Measurements from ENCODE around the gene NEK10.

Gene NEK10

DNA sequence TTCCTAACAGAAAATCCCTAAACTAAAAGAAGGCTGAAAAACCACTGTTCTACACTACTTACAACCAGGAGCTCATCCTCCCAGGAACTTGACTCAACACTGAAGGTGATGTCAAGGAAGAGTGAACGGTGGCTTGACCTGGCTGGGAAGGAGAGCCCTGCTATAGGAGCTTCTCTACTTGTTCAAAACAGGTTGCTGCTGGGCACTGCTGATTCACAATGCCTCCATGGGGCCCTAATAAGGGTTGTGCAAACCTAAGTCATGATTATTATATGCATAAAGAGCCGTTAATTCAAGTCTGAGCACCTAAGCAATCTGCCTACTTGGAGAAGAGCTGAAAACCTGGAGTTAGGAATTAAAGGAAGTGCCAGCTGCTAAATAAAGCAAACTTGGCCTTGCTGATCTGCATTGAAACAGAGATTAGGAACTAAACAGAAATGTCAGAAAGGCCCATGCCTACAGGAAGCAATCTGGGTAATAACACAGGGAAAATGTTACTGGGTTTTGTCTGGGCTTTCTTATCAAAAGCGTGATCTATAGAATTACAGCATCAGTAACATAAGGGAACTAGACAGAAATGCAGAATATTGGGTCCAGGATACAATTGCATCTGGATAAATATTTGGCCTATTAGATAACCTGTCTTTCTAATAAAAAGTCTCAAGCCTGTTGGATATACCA is 243.2 kb downstream of the NEK10 start:
- no peaks in the 10 kb centered on the region for H3K36me3 Mint-ChIP-seq (ENCODE audit: low read depth)

DNA sequence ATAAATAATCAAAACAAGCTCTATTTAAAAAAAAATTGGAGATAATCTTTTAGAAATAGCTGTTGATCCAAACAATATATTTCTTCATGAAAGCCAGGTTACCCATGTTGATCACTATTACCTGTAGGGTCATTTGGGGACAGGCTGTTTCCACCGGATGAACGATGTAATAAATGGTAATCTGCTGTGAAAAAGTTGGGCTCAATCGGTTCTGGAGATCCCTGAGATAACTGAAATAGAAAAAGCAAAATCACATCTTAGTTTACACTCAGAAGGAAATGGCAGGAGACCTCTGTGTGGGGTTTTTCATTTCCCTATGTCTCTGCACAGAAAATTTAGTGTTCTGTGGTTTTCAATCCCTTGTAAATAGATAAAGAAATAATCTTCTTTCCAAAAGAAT is 249.5 kb downstream of the NEK10 start:
- no peaks in the 10 kb centered on the region for H3K36me3 Mint-ChIP-seq (ENCODE audit: low read depth)

More for the DNA sequence above, 243.2 kb downstream of the NEK10 start:
- Mint-ChIP-seq H3K27me3 (no peaks in the 10 kb centered on the region), H3K4me1 (no peaks in the 10 kb centered on the region), H3K9me3 (no peaks in the 10 kb centered on the region), H3K4me3 (no peak overlapping the region), H3K27ac (no peak overlapping the region)
- ATAC-seq (no peak), DNase-seq (no peak)

DNA sequence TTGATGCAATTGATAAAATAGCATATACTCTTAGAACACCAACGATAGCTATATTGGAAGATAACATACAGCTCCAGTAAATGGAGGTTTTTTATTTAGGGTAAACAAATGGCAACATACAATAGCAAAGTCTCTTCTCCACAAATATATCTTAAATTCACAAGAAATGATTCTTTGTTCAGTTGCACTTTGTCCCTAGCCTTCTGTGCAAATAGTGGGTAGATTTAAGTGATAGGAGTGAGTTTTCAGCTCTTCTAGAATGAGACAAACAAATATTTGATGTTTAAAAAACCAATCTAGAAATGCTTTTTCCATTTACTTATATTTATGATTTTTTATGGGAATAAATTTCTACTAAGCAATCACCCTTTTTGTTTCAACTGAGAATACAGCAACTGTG is 253.8 kb downstream of the NEK10 start:
- H3K4me1 Mint-ChIP-seq: no peaks in the 10 kb centered on the region
- H3K36me3 Mint-ChIP-seq (ENCODE audit: low read depth): no peaks in the 10 kb centered on the region
- no peaks in the 10 kb centered on the region for H3K27me3 Mint-ChIP-seq
- no peak for ATAC-seq
- H3K27ac Mint-ChIP-seq: no peak overlapping the region
- no peak overlapping the region for H3K4me3 Mint-ChIP-seq
- H3K9me3 Mint-ChIP-seq: no peaks in the 10 kb centered on the region
- no peak for DNase-seq

More for the DNA sequence above, 249.5 kb downstream of the NEK10 start:
- Mint-ChIP-seq H3K27ac (no peak overlapping the region), H3K27me3 (no peaks in the 10 kb centered on the region), H3K4me1 (no peaks in the 10 kb centered on the region), H3K4me3 (no peak overlapping the region), H3K9me3 (no peaks in the 10 kb centered on the region)
- ATAC-seq (no peak), DNase-seq (no peak)

DNA sequence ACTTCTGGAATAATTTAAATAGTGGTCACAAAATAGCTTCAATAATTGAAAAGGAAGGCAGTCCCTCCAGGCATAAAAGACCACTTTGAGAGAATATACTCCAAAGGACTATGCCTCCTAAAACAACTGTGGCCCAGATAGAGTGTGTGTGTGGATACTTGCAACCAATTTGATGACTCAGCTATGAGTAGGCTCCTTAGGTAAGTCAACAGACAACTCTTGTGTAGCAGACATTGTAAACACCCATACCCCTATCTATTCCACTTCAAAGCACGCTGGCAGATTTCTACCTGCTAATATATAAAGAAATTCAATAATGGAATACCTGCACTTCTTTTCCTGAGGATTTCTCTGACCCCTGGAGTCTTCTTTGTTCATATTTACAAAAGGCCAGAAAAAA is 254.5 kb downstream of the NEK10 start:
- Mint-ChIP-seq H3K4me3 (no peak overlapping the region), H3K36me3 (ENCODE audit: low read depth) (no peaks in the 10 kb centered on the region), H3K9me3 (no peaks in the 10 kb centered on the region), H3K4me1 (no peaks in the 10 kb centered on the region), H3K27ac (no peak overlapping the region), H3K27me3 (no peaks in the 10 kb centered on the region)
- DNase-seq (no peak), ATAC-seq (no peak)

- DNase-seq (no peak), ATAC-seq (no peak)
- Mint-ChIP-seq H3K27me3 (no peaks in the 10 kb centered on the region), H3K27ac (no peak overlapping the region), H3K36me3 (ENCODE audit: low read depth) (no peaks in the 10 kb centered on the region), H3K4me1 (no peaks in the 10 kb centered on the region), H3K4me3 (no peak overlapping the region), H3K9me3 (no peaks in the 10 kb centered on the region)
These were observed 255.1 kb downstream of the NEK10 start for GRCh38 chr3:27114129-27114528.

- Mint-ChIP-seq H3K4me1 (no peaks in the 10 kb centered on the region), H3K36me3 (ENCODE audit: low read depth) (no peaks in the 10 kb centered on the region), H3K4me3 (no peak overlapping the region), H3K27ac (no peak overlapping the region), H3K27me3 (no peaks in the 10 kb centered on the region), H3K9me3 (no peaks in the 10 kb centered on the region)
- ATAC-seq (no peak), DNase-seq (no peak)
These were observed 259.2 kb downstream of the NEK10 start for GRCh38 chr3:27110020-27110419.

- ATAC-seq (no peak), DNase-seq (no peak)
- no peaks in the 10 kb centered on the region for H3K36me3 Mint-ChIP-seq (ENCODE audit: low read depth)
- H3K4me3 Mint-ChIP-seq: no peak overlapping the region
- no peaks in the 10 kb centered on the region for H3K4me1 Mint-ChIP-seq
- no peaks in the 10 kb centered on the region for H3K9me3 Mint-ChIP-seq
- no peaks in the 10 kb centered on the region for H3K27me3 Mint-ChIP-seq
- H3K27ac Mint-ChIP-seq: no peak overlapping the region
These were observed 260.9 kb downstream of the NEK10 start for GRCh38 chr3:27108322-27108721.

- H3K27me3 Mint-ChIP-seq: no peaks in the 10 kb centered on the region
- DNase-seq (no peak), ATAC-seq (no peak)
- no peaks in the 10 kb centered on the region for H3K4me1 Mint-ChIP-seq
- no peaks in the 10 kb centered on the region for H3K9me3 Mint-ChIP-seq
- H3K27ac Mint-ChIP-seq: no peak overlapping the region
- H3K36me3 Mint-ChIP-seq (ENCODE audit: low read depth): no peaks in the 10 kb centered on the region
- H3K4me3 Mint-ChIP-seq: no peak overlapping the region
These were observed 263.3 kb downstream of the NEK10 start for GRCh38 chr3:27105904-27106303.

DNA sequence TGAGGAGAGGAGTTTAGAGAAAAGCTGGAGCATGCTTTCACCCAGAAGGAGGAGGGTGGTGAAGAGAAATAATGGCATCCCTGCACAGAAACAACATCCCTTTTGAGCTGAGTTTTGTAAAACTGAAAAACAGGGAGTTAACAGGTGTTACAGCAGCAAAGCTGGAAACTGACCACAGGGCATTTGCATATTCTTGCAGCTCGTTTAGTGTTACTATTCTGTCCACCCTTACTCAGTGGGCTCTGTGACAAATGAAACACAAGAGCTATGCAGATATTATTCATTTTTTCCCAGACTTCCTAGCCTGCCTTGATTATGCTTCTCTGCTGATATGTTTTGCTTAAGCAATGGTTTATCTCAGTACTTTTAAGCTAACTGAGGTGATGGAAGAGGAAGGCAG is 272.0 kb downstream of the NEK10 start:
- Mint-ChIP-seq H3K36me3 (ENCODE audit: low read depth) (no peaks in the 10 kb centered on the region), H3K9me3 (no peaks in the 10 kb centered on the region), H3K27me3 (peaks cover 3% of the 10 kb centered on the region), H3K27ac (no peak overlapping the region), H3K4me3 (no peak overlapping the region), H3K4me1 (no peaks in the 10 kb centered on the region)
- DNase-seq (no peak), ATAC-seq (no peak)

DNA sequence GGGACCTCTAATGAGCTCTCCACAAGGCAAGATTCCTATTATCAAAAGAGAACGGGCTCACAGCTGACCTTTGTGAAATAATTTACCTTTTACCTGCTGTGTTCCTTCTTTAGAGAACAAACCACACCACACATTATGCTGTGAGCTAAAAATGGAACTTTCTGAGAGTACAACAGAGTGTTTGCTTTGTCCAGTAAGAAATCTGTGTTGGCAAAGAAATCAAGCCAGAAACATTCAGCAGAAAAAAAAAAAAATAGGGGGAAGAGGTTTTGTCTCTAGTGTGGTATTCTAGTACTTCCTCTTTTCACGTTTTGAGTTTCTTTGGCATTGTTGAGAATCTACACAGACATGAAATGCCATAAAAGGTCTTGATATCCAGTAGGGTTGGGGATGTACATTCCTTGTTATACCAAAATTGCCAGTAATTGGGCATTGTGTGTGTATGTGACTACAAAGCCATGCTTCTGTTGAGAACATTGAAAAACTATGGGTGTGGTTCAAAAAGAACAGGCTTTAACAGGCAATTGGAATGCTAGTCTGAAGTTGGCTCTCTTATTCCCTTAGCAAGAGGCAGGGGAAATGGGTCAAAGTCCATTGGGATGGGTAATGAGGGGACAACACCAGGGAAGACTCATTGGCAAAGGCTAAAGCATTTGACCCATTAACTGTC is 273.5 kb downstream of the NEK10 start:
- H3K36me3 Mint-ChIP-seq (ENCODE audit: low read depth): no peaks in the 10 kb centered on the region
- peaks cover 3% of the 10 kb centered on the region for H3K27me3 Mint-ChIP-seq

DNA sequence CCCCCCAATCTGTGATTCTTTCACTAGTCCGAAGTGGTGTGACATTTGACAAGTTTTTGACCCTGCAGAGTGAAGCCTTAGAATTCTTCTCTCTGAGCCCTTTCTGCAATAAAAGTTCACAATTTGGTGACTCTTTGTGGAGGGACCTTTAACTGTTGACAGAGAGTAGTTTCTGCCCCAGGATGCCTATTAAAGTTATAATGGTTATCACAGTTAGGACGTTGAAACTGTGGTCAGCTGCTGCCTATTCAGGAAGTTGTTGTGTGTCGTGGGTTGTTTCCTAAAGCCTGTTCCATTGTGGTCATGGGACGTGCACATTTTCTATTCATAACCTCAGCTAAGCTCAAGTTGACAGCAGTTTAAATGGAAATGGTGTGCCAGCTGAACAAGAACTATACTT is 274.5 kb downstream of the NEK10 start:
- Mint-ChIP-seq H3K36me3 (ENCODE audit: low read depth) (no peaks in the 10 kb centered on the region), H3K9me3 (no peaks in the 10 kb centered on the region), H3K27ac (no peak overlapping the region), H3K27me3 (peaks cover 3% of the 10 kb centered on the region), H3K4me1 (no peaks in the 10 kb centered on the region), H3K4me3 (no peak overlapping the region)
- DNase-seq: no peak
- ATAC-seq: no peak

More for the DNA sequence above, 273.5 kb downstream of the NEK10 start:
- no peaks in the 10 kb centered on the region for H3K4me1 Mint-ChIP-seq
- H3K4me3 Mint-ChIP-seq: no peak overlapping the region
- no peak for ATAC-seq
- H3K27ac Mint-ChIP-seq: no peak overlapping the region
- H3K9me3 Mint-ChIP-seq: no peaks in the 10 kb centered on the region
- no peak for DNase-seq

DNA sequence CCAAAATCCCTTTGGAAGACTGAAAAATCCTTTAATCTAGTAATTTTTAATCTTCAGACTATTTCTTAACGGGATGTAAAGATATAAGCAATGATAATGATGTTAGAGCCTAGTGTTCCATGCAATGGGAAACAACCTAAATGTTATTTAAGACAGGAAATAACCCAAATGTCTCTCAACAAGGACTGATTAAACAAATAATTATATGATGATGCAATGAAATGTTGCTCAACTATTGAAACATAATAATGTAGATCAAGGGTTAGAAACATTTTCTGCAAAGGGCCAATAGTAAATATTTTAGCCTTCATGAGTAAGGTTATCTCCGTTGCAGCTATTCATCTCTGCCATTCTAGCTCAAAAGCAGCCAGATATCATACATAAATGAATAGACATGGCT is 275.4 kb downstream of the NEK10 start:
- H3K9me3 Mint-ChIP-seq: no peaks in the 10 kb centered on the region

DNA sequence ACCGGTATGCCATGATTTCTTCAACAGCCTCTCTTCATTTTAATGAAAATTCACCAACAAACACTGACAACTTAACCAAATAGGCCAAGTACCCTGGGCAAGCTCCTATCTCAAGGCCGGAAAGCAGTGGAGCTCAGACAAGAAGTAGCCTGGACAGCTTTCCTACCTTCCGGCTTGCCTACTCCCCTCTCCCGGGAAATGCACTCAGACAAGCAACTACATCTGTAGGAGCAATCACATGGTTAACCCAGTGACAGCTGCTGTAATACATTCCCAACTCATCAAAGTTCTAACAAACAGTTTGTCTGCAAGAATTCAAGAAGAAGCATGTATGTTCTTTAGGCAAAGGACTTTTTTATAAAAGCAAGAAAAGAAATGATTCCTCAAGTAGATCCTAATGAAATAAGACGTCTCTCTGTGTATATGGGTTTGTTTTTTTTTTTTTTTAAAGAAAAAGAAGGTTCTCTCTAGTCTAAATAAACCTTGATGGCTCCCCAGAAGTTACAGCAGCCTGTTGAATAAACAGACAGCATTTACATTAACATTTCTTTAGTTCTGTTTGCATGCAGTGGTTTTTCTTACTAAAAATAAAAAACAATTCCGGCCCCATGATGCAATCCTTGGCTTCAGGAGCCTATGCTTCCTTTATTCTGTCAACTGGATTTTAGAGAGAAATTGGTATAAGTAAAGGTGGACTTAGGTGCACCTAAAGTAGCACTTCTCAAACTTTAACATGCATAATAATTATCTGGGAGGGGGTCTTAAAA is 278.7 kb downstream of the NEK10 start:
- Mint-ChIP-seq H3K4me3 (no peak overlapping the region), H3K27me3 (no peaks in the 10 kb centered on the region), H3K4me1 (no peaks in the 10 kb centered on the region), H3K36me3 (ENCODE audit: low read depth) (no peaks in the 10 kb centered on the region), H3K27ac (no peak overlapping the region), H3K9me3 (no peaks in the 10 kb centered on the region)
- ATAC-seq: no peak
- DNase-seq: no peak

More for the DNA sequence above, 275.4 kb downstream of the NEK10 start:
- ATAC-seq: no peak
- Mint-ChIP-seq H3K27ac (no peak overlapping the region), H3K36me3 (ENCODE audit: low read depth) (no peaks in the 10 kb centered on the region), H3K4me1 (no peaks in the 10 kb centered on the region), H3K27me3 (peaks cover 3% of the 10 kb centered on the region), H3K4me3 (no peak overlapping the region)
- no peak for DNase-seq

DNA sequence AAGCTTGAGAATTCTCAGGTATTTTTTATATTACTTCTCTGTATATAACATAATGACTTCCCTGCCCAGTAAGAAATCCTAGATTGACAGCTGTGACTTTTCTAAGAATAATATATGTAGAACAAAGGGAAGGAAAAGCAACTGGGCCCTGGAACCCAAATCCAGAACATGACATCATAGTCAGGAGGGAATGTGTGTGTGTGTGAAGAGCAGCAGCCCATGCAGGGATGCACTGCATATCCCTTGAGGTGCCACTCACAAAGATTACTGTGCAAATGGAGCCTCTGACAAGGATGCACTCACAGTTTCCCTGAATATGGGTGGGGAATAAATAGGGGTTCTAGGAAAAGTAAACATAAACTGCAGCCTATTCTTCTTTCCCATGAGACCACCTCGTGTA is 279.5 kb downstream of the NEK10 start:
- DNase-seq (no peak), ATAC-seq (no peak)
- Mint-ChIP-seq H3K4me3 (no peak overlapping the region), H3K9me3 (no peaks in the 10 kb centered on the region), H3K36me3 (ENCODE audit: low read depth) (no peaks in the 10 kb centered on the region), H3K4me1 (no peaks in the 10 kb centered on the region), H3K27me3 (no peaks in the 10 kb centered on the region), H3K27ac (no peak overlapping the region)

DNA sequence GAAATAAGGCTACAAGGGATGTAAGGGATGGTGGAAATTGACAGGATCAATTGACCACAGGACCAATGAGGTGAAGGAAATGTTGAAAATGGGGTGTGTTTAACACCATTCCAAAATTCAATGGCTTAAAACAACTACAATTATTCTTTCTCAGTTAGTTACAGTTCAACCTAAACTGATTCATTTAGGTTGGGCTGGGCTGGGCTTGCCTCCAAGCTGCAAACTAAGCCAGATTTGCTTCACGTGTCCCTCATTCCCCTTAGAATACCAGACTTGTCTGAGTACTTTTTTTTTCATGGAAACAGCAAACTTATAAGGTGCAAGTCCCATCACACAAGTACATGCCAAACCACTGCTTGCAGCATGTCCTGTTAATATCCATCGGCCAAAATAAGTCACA is 280.1 kb downstream of the NEK10 start:
- no peaks in the 10 kb centered on the region for H3K36me3 Mint-ChIP-seq (ENCODE audit: low read depth)
- H3K9me3 Mint-ChIP-seq: no peaks in the 10 kb centered on the region
- no peaks in the 10 kb centered on the region for H3K4me1 Mint-ChIP-seq
- no peak for ATAC-seq
- H3K4me3 Mint-ChIP-seq: no peak overlapping the region
- no peak for DNase-seq
- H3K27me3 Mint-ChIP-seq: no peaks in the 10 kb centered on the region
- H3K27ac Mint-ChIP-seq: no peak overlapping the region
